Adipose tissue (tissue), 3 donors: ENCODE measurements around the gene RERE. TPM values are rescaled to one million over a fixed set of nuclear protein-coding genes. Genes with fewer than 3 reads are reported as not detected.
"Not testable (repeated sequence)": the region's sequence is repeated elsewhere in the genome, so short reads cannot be mapped to it uniquely, and the experiment has no call there.

Source experiments
- H3K27ac ChIP-seq: one replicate; pipeline ENCODE4 v1.5.1; 2013; ENCODE audit warnings: low read depth, low read length
- WGBS, 3 donors: extraction: QIAGEN DNeasy Blood & Tissue Kit; methylation state at CpG; one replicate each; pipeline ENCODE4 v1.1.7; 2013; 5-methylcytosine and 5-hydroxymethylcytosine counted together
- polyA plus RNA-seq, 3 donors: library from polyadenylated mRNA; stranded (reverse); fragments of 200-250 nt; gene quantifications; one replicate each; pipeline ENCODE4 v1.2.3, GENCODE V29; 2013
- donor health status: healthy with polysubstance abuse.
- donor health status: Bipolar disorder and iron deficiency.
- donor health status: healthy.

The RERE gene
- polyA plus RNA-seq, 3 donors, result 15.8 to 40.7 (median 39.6) TPM

- H3K27ac ChIP-seq, result no peak overlapping the region
- 76 to 92% (median 78%) methylated on average over 7 of the region's 7 CpGs for WGBS, 3 donors
Measured at GRCh38 chr1:8457760-8458381, 359.6 kb downstream of the RERE start.

GRCh38 chr1:8456991-8457390 lies 360.4 kb downstream of the RERE start:
- H3K27ac ChIP-seq, result no peak overlapping the region
- 71 to 86% (median 77%) methylated on average over 1 of the region's 1 CpG for WGBS, 3 donors

GRCh38 chr1:8456308-8456912 lies 361.0 kb downstream of the RERE start:
- WGBS, 3 donors, result 59 to 70% (median 66%) methylated on average over 4 of the region's 4 CpGs
- no peak overlapping the region for H3K27ac ChIP-seq

- 60 to 65% (median 64%) methylated on average over 7 of the region's 7 CpGs for WGBS, 3 donors
- no peak overlapping the region for H3K27ac ChIP-seq
Measured at GRCh38 chr1:8455700-8456307, 361.6 kb downstream of the RERE start.

GRCh38 chr1:8450312-8450711 lies 367.1 kb downstream of the RERE start:
- no peak overlapping the region for H3K27ac ChIP-seq
- 77 to 85% (median 79%) methylated on average over 11 of the region's 11 CpGs for WGBS, 3 donors

- 52 to 67% (median 54%) methylated on average over 12 of the region's 12 CpGs for WGBS, 3 donors
- no peak overlapping the region for H3K27ac ChIP-seq
Measured at GRCh38 chr1:8448911-8449661, 368.4 kb downstream of the RERE start.

- H3K27ac ChIP-seq, result not testable (repeated sequence)
- 81 to 89% (median 88%) methylated on average over 11 of the region's 11 CpGs for WGBS, 3 donors
Measured at GRCh38 chr1:8448505-8448904, 368.9 kb downstream of the RERE start.

GRCh38 chr1:8447616-8448150 lies 369.8 kb downstream of the RERE start:
- WGBS, 3 donors, result 90 to 92% (median 91%) methylated on average over 9 of the region's 9 CpGs
- no peak overlapping the region for H3K27ac ChIP-seq

GRCh38 chr1:8446119-8446518 lies 371.3 kb downstream of the RERE start:
- 89 to 93% (median 92%) methylated on average over 5 of the region's 5 CpGs for WGBS, 3 donors
- H3K27ac ChIP-seq, result not testable (repeated sequence)

GRCh38 chr1:8443558-8444194 lies 373.8 kb downstream of the RERE start:
- WGBS, 3 donors, result 71 to 100% (median 98%) methylated on average over 1 of the region's 1 CpG

GRCh38 chr1:8441426-8441825 lies 376.0 kb downstream of the RERE start:
- no peak overlapping the region for H3K27ac ChIP-seq
- 91 to 95% (median 93%) methylated on average over 3 of the region's 3 CpGs for WGBS, 3 donors

More at GRCh38 chr1:8443558-8444194, 373.8 kb downstream of the RERE start:
- no peak overlapping the region for H3K27ac ChIP-seq

- no peak overlapping the region for H3K27ac ChIP-seq
- WGBS, 3 donors, result 17 to 27% (median 23%) methylated on average over 8 of the region's 8 CpGs
Measured at GRCh38 chr1:8439015-8439702, 378.3 kb downstream of the RERE start.

- WGBS, 3 donors, result 62 to 72% (median 72%) methylated on average over 4 of the region's 4 CpGs
- no peak overlapping the region for H3K27ac ChIP-seq
Measured at GRCh38 chr1:8438489-8438888, 379.0 kb downstream of the RERE start.

- no peak overlapping the region for H3K27ac ChIP-seq
- WGBS, 3 donors, result 83 to 96% (median 95%) methylated on average over 4 of the region's 4 CpGs
Measured at GRCh38 chr1:8437347-8437746, 380.1 kb downstream of the RERE start.

- WGBS, 3 donors, result 60 to 91% (median 90%) methylated on average over 3 of the region's 3 CpGs
- no peak overlapping the region for H3K27ac ChIP-seq
Measured at GRCh38 chr1:8435569-8436071, 381.8 kb downstream of the RERE start.

- H3K27ac ChIP-seq, result no peak overlapping the region
- WGBS, 3 donors, result 96 to 98% (median 97%) methylated on average over 4 of the region's 4 CpGs
Measured at GRCh38 chr1:8434101-8434500, 383.3 kb downstream of the RERE start.

- WGBS, 3 donors, result 82 to 92% (median 90%) methylated on average over 7 of the region's 7 CpGs
- no peak overlapping the region for H3K27ac ChIP-seq
Measured at GRCh38 chr1:8431784-8432183, 385.7 kb downstream of the RERE start.

- H3K27ac ChIP-seq, result no peak overlapping the region
Measured at GRCh38 chr1:8431019-8431418, 386.4 kb downstream of the RERE start.

More at GRCh38 chr1:8431019-8431418, 386.4 kb downstream of the RERE start:
- 70 to 91% (median 75%) methylated on average over 8 of the region's 8 CpGs for WGBS, 3 donors
